Psoas muscle (tissue), 8 donors: ENCODE measurements around the gene LIF. TPM values are rescaled to one million over a fixed set of nuclear protein-coding genes. Genes with fewer than 3 reads are reported as not detected.

Experiments
- ATAC-seq, 4 donors: fragments of 200-7000 bp; cut with Tn5 transposase; one replicate each; pipeline ENCODE4 v1.9.1; 2020; ENCODE audit warnings: moderate library complexity in 3 of 4, mild to moderate bottlenecking in 2 of 4
- DNase-seq, 2 donors: peaks; one replicate each; pipeline ENCODE4 v3.0.0-alpha.2; 2020
- H3K27ac ChIP-seq: fragments of 200-600 bp; one replicate; pipeline ENCODE4 v1.8.0; 2022
- H3K27me3 ChIP-seq, 3 donors: fragments of 200-600 bp in 1 of 3; one replicate each; pipeline versions ENCODE4 v1.6.1 to v1.8.0; 2013 to 2022; ENCODE audit warnings: low read length in 2 of 3, mild to moderate bottlenecking in 2 of 3, moderate library complexity in 1 of 3; ENCODE audit not compliant: insufficient read depth in 3 of 3
- H3K36me3 ChIP-seq, 2 donors: fragments of 200-600 bp in 1 of 2; one replicate each; pipeline versions ENCODE4 v1.6.1 to v1.8.0; 2013 to 2022; ENCODE audit warnings: low read depth in 1 of 2, mild to moderate bottlenecking in 1 of 2, moderate library complexity in 1 of 2; ENCODE audit not compliant: insufficient read depth in 1 of 2
- H3K4me1 ChIP-seq: fragments of 200-600 bp; one replicate; pipeline ENCODE4 v1.8.0; 2022
- H3K4me3 ChIP-seq: fragments of 200-600 bp; one replicate; pipeline ENCODE4 v1.8.0; 2022; ENCODE audit warnings: mild to moderate bottlenecking
- H3K9me3 ChIP-seq: fragments of 200-600 bp; one replicate; pipeline ENCODE4 v1.8.0; 2022
- WGBS, 3 donors: extraction: QIAGEN DNeasy Blood & Tissue Kit; methylation state at CpG; one replicate each; pipeline versions ENCODE4 v1.1.6 to v1.1.7; 2013; 5-methylcytosine and 5-hydroxymethylcytosine counted together
- intact Hi-C, 2 donors: fragments of 100-400 bp; cut with DNase I; formaldehyde crosslinking; loops; one replicate each; pipeline versions ENCODE4 v1.11.0 to v1.14.2; 2022
- polyA plus RNA-seq, 3 donors: library from polyadenylated mRNA; stranded (reverse); fragments of 200-250 nt; gene quantifications; one replicate each; pipeline ENCODE4 v1.2.3, GENCODE V29; 2013
- total RNA-seq, 4 donors: library from RNA; stranded (reverse); fragmentation: NEBNext Ultra II Directional in 2 of 4; extraction: Animal tissue kit (Norgen Biotek cat#: 25700) in 2 of 4; gene quantifications; one replicate each; pipeline versions ENCODE4 v1.2.1 to v1.2.4, GENCODE V29; 2021 to 2023
- TF ChIP-seq, protein P1 (sequence below): fragments of 200-600 bp; IDR thresholded peaks from one replicate; pipeline ENCODE4 v1.8.0; 2022; ENCODE audit warnings: antibody characterized with exemption
- donor health status: healthy with polysubstance abuse.
- donor health status: DM: no; HTN: no; CAD: no; lungs with moderate emphysema.
- donor health status: Bipolar disorder and iron deficiency.
- donor health status: healthy.
- donor health status: DM: yes; HTN: yes; CAD: no.
- donor health status: DM: no; HTN: no; CAD: no.
- donor health status: DM: no; HTN: no; CAD: no.
- donor health status: DM: yes; HTN: yes; CAD: no.

Gene LIF
- total and polyA plus RNA-seq, 7 donors = 0.10 to 21.4 (median 0.33) TPM; not detected in 1

DNA sequence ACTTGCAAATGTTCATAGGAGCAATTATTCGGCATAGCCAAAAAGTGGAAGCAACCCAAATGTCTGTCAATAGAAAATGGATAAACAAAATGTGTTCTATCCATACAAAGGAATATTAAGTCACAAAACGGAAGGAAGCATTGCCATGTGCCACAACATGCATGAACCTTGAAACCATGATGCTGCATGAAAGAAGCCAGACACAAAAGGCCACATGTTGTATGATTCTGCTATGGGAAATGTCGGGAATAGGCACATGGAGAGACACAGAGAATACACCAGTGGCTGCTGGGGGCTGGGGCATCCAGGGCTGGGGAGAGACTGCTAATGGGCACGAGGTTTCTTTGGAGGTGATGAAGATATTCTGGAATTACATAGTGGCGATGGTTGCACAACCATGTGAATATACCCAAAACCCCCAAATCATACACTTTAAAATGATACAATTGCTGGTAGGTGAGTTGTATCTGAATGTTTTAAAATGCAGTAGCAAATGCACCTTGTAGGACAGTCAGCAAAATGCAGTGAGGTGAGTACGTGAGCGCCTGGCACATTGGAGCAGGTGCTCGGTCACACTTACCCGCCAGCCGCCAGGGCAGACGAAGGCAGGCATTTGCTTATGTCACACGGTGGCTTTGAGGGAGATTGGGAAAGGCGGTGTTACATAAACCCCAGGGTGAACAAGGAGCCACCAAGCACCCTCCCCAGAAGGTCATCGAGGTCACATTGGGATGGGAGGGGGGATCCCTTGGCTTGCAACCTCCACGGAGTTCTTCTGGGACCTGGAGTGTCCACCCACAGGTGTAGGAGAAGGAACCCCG, 26.4 kb upstream of the LIF start:
- no peak overlapping the region for H3K4me3 ChIP-seq
- DNase-seq = no peak
- no peak overlapping the region for H3K27ac ChIP-seq
- no peak for ATAC-seq
- no peaks in the 10 kb centered on the region for H3K9me3 ChIP-seq
- no peaks in the 10 kb centered on the region for H3K27me3 ChIP-seq
- intact Hi-C loops = no loop called here
- H3K4me1 ChIP-seq = peaks cover 3% of the 10 kb centered on the region
- no peaks in the 10 kb centered on the region for H3K36me3 ChIP-seq
- WGBS, 3 donors = 77 to 81% (median 80%) methylated on average over 16 of the region's 16 CpGs
- TF ChIP-seq, protein P1, sequence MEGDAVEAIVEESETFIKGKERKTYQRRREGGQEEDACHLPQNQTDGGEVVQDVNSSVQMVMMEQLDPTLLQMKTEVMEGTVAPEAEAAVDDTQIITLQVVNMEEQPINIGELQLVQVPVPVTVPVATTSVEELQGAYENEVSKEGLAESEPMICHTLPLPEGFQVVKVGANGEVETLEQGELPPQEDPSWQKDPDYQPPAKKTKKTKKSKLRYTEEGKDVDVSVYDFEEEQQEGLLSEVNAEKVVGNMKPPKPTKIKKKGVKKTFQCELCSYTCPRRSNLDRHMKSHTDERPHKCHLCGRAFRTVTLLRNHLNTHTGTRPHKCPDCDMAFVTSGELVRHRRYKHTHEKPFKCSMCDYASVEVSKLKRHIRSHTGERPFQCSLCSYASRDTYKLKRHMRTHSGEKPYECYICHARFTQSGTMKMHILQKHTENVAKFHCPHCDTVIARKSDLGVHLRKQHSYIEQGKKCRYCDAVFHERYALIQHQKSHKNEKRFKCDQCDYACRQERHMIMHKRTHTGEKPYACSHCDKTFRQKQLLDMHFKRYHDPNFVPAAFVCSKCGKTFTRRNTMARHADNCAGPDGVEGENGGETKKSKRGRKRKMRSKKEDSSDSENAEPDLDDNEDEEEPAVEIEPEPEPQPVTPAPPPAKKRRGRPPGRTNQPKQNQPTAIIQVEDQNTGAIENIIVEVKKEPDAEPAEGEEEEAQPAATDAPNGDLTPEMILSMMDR = no peak

DNA sequence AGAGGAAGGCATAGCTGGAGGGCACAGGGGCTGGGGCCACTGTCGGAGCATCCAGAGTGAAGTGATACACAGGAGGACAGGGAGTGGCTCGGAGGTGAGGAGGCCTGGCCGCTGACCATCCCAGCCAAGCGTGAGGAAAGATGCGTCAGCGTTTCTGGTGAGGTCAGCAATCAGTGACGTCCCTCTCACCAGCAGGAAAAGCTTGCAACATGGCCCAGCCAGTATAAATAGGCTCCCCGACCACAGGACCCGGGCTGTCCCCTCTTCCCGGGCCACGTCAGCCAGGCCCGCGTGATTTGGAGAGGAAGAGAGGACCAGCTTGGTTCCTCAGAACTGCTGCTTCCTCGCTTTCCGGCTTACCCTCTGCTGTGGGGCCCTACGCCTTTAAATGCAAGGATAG, 24.3 kb upstream of the LIF start:
- H3K4me3 ChIP-seq = no peak overlapping the region
- peak; percentile 66 to 82 for DNase-seq
- TF ChIP-seq, protein P1 = no peak
- no peaks in the 10 kb centered on the region for H3K4me1 ChIP-seq
- H3K27ac ChIP-seq = no peak overlapping the region
- WGBS, 3 donors = 75 to 80% (median 77%) methylated on average over 16 of the region's 16 CpGs
- H3K27me3 ChIP-seq = no peaks in the 10 kb centered on the region
- no peaks in the 10 kb centered on the region for H3K9me3 ChIP-seq
- ATAC-seq = peak in 3 of 4 donors; percentile 20 to 54 (median 32)
- H3K36me3 ChIP-seq = no peaks in the 10 kb centered on the region
- intact Hi-C loops = no loop called here

DNA sequence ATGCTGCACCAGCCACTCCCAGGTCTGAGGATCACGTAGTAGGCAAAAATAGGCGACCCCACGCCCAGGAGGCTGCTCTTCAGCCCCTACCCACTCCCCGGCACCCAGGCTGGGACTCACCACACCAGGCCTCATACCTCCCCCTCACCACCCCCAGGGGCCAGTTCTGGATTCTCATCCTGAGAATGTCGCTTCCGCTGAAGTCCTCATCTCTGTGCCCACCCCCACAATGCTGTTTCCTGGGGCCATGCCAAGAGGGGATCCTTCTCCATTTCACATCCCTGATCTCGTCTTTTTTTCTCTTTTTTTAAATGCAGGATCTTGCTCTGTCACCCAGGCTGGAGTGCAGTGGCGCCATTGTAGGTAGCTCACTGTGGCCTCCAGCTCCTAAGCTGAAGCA, 21.8 kb upstream of the LIF start:
- TF ChIP-seq, protein P1 = no peak
- no peak for ATAC-seq
- H3K4me1 ChIP-seq = no peaks in the 10 kb centered on the region
- 79 to 85% (median 83%) methylated on average over 8 of the region's 8 CpGs for WGBS, 3 donors
- intact Hi-C loops = loop anchor here in 1 of 2 donors (10.0 kb wide), 1 partner anchor 216 kb away; no protein-coding TSS in a partner anchor
- H3K27ac ChIP-seq = no peak overlapping the region
- DNase-seq = no peak
- no peaks in the 10 kb centered on the region for H3K9me3 ChIP-seq
- no peak overlapping the region for H3K4me3 ChIP-seq
- no peaks in the 10 kb centered on the region for H3K27me3 ChIP-seq
- H3K36me3 ChIP-seq = no peaks in the 10 kb centered on the region

DNA sequence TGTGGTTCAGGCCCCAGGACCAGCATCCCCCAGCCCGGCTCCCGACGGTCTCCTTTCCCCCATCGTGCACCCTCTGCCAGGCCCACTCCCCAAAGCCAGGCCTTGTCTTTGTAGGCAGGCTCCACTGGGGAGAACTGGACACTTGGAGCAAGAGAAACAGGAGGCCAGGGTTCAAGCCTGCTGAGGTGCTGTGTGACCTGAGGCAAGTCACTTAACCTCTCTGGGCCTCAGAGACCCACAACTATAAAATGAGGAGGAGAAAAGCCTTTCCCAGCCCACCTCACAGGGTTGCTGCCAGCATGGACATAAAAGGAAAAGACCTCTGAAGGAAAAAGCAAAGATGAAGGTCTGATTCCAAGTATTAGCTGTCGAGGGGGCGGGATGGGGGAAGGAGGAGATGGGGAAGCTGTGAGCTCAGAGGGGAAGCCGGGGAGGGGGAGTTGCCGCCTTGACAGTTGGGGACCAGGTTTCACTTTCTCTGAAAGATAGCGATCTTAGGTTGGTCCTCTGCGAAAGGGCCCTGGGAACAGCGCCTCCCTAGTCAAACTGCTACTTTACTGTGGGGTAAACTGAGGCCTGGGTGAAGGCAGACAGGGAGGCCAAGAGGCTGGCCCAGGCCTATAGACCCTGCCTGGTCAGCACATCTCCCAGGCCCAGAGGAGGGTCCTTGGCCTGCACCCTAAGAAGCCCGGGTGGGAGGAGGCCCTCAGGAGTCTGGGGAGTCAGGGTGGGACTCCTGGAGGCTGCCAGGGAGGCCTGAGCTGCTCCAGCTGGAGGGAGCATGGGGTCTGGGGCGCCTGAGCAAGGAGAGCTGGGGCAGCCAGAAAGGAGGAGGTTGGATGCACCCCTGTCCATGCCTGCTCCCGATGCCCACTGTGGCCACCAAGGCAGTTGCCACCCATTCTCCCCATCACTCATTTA, 21.1 kb upstream of the LIF start:
- 76 to 83% (median 81%) methylated on average over 12 to 14 of the region's 14 CpGs for WGBS, 3 donors
- DNase-seq (no peak), ATAC-seq (no peak)
- H3K9me3 ChIP-seq = no peaks in the 10 kb centered on the region
- TF ChIP-seq, protein P1 = no peak
- no peaks in the 10 kb centered on the region for H3K27me3 ChIP-seq
- H3K36me3 ChIP-seq = no peaks in the 10 kb centered on the region
- H3K4me1 ChIP-seq = no peaks in the 10 kb centered on the region
- intact Hi-C loops = loop anchor here in 1 of 2 donors (10.0 kb wide), 1 partner anchor 217 kb away; no protein-coding TSS in a partner anchor
- H3K27ac ChIP-seq = no peak overlapping the region
- H3K4me3 ChIP-seq = peak overlapping the region; percentile 43
